ENCODE data around the gene TANC2.

The TANC2 gene

DNA sequence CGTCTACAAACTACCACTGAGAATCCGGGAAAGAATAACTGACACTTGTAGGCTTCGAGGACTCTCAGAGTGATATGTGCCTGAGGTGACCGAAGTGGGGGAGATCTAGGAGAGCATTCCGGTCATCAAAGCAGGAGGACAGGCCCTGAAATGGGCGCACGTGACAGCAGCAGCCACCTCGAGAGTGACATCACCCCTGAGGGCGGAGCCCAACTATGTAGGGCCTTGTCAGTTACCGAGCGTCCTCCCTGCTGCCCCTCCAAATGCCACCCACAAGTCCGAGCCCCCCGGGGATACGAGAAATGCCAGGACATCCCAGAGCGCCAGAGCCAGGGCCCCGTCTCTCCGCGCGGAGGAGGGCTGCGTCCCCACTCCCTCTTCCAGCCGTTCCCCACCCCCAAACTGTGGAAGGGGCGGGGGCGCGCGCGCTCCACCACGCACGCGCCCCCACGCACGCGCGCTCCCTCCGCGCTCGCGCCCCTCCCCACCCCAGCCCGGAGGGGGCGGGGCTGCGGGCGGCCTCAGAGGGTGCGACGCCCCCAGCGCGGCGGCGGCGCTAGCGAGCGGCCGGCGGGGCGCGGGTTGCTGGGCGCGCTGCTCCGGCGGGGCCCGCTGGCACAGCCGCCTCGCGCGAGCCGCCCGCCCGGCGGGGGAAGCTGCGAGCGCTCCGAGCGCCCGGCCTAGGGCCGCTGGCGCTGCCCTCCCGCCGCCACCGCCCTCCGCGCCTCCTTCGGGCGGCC lies at the start of gene TANC2:
TANC2 (plus strand) TSS at position 550 of the 740 bp plus-strand sequence. CDS start 43,325 bp downstream, outside the sequence.
- DNase-seq = peak; percentile 79

DNA sequence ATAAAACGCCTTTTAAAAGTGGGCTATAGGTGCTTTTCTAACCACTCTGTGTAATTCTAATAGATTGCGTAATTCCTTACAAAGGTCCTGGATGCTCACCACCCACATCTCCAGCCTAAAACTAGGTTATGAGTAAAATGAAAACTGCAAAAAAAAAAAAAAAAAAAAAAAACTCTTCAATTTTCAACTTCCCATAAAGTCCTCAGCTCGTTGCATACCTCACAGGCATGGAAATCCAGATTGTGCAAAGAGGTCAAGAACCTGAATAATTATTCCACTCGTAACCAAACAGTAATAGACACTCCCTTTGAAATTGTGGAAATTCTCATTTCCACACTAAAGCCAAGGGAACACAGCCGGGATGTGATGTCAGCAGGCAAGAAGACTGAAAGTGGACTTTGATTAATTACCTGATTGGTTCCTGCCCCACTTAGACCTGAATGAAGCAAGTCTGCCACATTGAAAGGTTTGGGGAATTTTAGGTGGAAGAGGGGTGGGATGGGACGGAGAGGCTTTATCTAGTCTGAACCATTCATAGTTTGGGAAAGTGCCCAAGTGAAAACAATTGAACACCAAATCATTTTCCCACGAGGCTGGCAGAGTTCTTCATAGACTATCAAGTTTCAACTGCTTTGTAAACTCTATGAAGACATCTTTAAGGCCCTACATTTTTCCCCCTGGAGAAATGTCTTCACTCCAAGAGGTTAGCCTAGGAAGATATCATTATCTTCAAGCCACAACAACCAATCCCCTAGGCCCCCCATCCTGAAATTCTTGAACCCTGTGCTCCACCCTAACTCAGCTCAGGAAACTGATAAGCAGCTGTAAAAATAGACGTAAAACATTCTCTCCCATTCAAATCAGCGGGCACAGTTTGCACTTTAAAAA lies 49.1 kb upstream of the TANC2 start:
- DNase-seq = no peak

DNA sequence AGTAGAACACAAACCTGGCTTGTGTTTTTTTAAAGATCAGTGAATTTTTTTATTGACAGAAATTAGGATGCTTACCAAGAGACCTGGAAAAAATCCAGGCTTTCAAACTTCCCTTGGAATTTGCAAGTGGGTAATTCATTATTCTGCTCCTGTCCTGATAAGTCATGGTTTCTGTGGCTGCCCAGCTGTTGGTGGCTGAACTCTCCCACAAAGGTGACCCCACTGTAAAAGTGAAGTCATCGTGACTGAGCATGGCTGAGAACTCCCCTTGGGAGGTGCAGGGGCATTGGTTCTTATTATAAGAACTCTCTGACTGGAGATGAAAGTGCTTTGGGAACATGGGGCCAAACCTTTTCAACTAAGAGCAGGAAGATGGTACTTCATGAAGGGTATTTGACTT lies 46.6 kb upstream of the TANC2 start:
- no peak for DNase-seq

DNA sequence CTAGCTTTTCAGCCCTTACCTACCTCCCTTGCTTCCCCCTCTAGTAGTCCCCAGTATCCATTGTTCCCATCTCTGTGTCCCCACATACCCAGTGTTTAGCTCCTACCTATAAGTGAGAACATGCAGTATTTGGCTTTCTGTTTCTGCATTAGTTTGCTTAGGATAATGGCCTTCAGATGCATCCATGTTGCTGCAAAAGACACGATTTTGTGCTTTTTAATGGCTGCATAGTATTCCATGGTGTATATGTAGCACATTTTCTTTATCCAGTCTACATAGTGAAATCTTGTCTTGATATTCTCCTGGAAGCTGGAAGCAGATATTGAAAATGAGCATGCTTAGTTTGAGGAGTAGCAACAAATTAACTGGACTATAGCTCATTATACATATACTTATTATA lies 45.7 kb upstream of the TANC2 start:
- DNase-seq = no peak

DNA sequence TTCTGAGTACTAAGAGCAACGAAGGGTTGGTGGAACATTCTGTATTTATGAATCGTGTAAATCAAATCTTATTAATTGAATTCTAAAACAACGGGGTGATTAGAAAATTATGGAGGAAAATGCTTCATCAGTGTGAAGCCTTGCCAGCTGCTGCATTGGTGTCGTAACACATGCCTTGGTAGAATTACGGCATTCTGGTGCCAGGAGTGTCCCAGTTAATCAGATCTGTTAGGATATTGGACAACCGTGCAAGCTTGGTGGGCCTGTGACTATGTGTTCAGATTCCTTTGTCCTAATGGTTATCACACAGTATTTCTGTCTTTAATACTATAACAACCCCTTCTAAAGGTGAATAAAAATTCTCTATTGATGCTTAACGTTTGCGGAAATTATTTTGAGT lies 44.2 kb upstream of the TANC2 start:
- DNase-seq = no peak

DNA sequence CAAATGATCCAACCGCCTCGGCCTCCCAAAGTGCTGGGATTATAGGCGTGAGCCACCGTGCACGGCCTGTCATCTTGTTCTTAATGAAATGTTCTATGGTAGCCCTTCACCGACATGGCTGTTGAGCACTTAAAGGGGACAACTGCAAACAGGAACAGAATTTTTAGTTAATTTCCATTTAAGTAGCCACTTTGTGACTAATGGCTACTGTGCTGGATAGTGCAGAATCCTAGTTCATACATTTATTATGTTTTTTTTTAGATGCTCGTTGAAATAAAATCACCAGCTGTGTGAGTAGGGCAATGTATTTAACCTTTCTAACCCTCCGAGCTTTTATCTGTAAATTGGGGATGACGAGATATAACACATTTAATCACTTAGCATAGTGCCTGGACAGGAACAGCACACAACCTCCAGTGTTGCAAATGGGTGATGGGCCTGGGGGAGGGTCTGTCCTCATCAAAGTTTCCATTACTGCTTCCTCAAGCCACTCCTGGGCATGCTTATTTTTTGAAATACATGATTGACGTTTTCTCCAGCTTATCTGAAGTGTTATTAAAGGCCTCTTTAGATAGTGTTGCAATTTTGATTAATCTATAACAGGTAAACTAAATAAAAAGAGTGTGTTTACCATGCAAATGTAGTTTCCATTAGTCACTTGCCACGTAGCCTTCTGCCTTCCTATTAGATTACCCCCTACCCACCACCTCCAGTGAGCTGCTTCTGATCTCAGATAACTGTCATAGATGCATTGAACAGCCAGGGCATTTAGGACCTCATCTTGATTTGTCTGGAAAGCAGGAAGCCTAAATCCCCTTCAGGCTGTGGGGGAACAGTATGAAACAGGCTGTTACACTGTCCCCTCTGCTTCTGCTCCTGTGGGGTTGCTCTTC lies 42.5 kb upstream of the TANC2 start:
- no peak for DNase-seq

DNA sequence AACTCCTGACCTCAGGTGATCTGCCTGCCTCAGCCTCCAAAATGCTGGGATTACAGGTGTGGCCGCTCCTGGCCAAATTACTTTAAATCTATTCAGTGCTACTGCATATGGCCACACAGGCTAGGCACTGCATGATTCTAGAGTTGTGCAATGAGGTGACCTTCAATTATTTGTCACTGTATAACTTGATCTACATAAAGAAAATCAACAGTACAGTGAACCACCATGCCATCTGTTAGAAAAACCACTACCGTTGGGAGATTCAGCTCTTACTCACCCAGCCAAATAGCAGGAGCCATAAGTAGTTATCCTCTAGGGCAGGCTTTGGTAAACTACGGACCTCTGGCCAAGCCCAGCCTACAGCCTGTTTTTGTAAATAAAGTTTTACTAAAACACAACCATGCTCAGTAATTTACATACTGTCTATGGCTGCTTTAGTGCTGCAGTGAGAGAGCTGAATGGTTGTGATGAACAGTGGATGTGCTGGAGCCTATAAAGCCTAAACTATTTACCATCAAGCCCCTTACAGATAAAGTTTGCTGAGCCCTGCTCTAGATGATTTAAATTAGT lies 40.7 kb upstream of the TANC2 start:
- DNase-seq = no peak

DNA sequence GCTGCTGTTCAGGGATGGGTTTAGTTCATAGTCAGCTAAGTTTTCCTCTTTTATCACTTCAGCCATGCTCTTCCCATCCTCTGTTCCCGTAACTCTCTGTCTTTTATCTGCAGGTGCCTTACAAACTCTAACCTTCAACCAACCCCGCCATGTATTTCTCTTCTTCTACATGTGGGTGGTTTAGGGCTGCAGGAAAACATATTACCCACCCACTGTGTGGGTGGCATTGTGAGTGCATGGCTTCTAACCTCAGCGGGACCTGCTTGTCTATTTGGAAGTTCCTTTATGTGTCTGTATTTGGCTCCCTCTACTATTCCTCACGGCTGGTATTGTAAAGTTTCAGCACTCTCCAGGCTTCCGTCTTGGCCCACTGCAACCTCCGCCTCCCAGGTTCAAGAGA lies 39.0 kb upstream of the TANC2 start:
- DNase-seq = no peak

DNA sequence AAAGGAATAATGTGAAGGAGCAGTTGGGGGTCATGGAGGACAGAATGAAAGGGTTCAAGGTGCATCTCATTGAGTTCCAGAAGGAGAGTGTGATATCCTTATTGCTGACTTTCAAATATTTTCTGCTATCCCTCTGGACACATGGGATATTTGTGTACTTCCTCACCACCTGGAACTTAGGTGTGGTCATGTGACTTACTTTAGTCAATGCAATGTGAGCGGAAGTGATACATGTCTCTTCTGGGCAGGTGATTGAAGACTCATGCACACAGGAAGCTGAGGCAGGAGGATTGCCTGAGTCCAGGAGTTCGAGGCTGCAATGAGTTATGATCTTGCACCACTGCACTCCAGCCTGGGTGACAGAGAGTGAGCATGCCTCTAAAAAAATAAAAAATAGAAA lies 36.7 kb upstream of the TANC2 start:
- no peak for DNase-seq

DNA sequence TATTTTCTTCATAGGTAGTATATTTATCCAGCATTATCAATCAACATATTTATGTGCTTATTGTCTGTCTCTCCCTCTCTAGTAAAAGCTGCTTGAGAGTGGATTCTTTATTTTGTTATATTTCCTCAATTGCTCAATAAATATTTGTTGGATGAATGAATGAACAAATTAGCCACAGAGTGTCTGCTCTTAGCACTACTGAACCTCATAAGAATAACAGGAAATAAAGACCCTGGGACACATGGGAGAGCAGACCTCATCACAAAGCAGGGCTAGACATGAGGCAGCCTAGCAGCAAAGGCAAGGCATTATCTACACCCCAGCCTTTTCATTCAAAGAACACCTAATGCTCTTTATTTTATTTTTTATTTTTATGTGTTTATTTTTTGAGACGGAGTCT lies 34.9 kb upstream of the TANC2 start:
- DNase-seq = no peak

DNA sequence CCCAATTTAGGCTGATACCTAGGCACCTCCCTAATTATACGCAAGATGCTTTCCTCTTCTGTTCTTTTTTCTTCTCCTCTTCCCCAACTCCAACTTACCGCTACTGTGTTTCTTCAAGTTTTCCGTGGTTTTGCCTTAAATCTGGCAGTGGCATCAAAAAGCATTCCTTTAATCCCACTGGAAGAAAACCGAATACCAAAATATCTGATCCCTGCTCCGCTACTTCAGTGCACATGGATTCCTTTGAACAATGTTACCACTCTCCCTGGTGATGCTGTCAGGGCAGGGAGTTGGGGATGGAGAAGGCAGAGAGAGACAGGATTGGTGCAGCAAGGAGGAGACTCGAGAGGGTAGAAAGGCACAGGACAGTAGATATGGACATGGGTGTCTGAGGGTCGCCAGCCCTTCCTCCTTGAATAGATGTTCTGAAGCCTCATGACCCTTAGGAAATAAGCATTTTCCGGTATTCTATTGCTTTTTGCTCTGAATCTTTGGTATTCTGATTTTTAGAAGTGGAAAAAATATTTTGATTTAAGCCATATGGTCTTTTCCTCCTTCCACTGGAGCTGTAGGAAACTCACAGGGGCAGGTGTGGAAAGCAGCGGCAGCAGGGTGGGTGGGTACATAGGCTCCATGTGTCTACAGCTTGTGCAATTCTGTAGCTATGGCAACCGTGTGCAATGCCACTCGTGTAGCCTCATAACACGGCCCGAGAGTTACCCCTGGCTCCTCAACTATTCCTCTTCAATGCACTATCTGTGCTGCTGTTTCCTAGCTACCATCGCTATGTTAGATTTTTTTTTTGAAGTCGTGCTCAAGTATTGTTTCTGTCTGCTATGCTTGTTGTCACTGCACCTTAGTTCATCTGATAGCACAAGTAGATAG lies 32.3 kb upstream of the TANC2 start:
- DNase-seq = no peak

DNA sequence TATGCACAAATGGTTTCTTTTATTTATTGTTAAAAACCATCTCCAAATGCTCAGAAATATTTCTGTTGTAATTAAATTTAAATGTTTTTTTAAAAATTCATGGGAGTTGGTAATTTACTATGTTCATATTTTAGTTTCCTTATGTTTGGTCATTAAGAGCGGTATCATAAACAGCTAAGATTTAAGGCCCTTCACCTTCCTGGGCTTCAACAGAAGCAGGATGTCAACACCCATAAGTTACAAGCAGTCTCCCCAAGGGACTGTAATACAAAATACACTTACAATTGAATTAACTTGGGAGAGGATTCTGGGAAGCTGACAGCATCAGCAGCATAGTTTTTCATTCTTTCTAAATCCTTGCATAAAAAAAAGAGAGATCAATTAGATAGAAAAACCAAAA lies 30.9 kb upstream of the TANC2 start:
- DNase-seq = no peak

DNA sequence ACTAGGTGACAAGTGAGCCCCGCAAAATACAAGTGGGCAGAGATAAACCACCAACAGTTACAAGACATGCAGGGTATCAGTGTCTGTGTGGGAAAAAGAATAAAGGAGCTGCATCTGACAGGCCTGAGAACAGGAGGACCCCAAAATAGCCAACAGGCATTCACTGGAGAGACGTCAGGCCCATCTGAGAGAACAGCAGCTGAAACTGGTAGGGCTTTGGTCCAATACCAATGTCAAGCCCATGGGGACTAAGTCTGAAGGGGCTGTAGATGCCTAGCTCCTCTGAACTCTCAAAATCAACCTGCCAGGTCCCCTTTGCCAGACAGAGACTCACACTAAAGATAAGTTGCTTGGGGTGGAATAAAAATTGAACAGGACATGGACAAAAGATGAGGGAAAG lies 30.5 kb upstream of the TANC2 start:
- DNase-seq = no peak

DNA sequence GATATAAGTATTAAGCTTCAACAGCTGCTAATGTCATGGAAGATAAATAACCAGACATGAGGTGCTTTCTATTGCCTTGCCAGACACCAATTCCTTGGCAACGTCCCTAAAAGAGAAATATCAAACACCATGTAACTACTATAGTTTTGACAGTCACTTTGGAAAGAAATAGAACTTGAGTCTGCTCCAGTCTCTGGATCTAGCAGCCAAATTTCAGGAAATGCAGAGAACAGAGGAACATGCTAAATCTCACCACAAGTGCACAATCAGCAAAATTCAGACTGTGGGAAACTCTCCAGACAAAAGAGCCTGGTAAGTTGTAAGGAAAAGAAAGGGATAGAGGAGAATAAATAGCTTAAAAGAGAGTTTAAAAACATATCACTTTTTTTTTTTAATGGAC lies 28.4 kb upstream of the TANC2 start:
- no peak for DNase-seq

DNA sequence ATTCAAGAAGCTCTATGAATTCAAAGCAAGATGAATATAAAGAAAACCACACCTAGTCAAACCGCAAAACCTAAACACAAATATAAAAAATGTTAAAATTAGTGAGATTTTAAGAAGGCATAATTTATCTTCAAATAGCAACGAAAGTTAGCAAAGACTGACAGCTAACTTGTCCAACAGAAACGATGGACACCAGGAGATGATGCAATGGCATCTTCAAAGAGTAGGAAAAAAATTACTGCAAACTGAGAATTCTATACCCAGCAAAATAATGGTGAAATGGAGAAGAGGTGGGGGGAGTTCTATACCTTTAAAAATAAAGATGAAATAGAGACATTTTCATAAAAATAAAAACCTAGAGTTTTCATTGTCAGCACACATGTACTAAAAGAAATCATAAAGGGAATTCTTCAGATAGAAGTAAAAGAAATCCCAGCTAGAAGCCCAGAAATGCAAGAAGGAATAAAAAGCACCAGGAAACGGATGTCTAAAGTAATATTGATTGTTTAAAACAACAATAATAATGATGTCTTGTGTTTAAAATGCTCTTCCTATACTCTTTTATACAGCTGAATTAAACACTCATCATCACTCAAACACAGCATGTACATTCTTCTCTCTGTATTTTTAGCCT lies 24.6 kb upstream of the TANC2 start:
- DNase-seq = no peak

DNA sequence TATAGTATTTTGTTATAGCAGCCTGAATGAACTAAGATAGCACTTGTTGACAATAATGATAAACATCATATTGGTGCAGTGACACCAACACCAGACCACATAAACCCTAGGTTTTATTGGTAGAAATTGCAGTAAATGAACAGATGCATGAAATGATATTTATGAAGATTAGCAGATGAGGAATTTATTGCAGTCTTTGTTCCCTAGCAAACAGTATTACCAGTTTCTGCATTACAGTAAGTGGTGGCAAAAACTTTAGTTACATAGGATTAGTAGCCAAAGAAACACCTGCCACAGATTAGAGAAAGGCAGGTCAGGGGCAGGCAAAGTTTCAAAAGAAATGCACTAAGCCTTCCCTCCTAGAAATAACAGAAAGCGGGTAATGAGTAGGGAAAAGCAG lies 17.7 kb upstream of the TANC2 start:
- DNase-seq = no peak

DNA sequence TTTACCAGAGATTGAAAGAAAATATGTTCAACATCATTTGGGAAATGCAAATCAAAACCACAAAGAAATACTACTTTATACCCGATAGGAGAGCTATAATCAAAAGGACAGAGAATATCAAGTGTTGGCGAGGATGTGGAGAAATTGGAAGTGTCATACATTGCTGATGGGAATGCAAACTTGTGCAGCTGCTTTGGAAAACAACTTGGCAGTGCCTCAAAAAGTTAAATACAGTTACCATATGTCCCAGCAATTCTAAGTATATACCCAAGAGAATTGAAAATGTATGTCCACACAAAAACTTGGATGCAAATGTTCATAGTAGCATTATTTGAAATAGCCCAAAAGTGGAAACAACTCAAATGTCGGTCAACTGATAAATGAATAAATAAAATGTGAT lies 17.0 kb upstream of the TANC2 start:
- no peak for DNase-seq

DNA sequence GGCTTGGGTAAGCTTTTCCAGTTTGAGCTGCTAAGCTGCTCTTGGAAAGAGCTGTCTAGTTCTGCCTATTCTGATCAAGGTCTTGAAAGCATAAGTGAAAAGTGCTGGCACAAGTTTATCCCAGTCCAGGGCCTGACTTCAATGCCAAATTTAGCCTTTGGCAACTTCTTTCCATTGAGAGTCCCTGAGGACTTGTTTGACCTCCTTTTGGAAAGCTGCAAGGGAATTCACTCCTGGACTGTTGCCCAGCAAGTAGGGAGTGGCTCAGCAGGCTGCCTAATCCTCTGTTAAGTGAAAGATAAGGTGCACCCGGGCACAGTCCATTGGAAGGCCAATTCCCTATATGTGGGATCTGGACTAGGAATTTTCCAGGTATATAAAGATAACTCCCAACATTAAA lies 16.0 kb upstream of the TANC2 start:
- DNase-seq = no peak

DNA sequence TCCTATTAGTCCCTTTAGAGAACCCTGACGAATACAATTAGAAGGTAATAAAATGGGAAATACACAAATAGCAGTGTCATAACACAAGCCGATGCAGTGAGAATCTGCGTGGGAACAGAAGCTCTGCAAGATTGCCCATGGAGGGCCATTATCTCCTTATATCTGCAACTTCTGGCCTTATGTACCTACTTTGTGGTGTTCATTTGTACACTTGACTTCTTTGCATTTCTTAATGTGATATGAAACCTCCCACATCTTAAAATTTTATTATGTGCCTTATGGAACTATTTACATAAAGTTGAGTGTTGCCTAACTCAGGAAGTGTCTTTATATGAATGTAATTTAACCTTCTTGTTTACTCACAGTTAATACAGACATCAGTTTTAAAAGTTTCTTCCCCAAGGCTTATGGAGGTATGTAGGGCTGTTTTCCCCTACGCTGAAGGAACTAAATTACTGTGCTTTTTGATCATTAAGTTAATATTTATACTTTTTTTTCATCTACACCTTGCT lies 10.1 kb upstream of the TANC2 start:
- no peak for DNase-seq

DNA sequence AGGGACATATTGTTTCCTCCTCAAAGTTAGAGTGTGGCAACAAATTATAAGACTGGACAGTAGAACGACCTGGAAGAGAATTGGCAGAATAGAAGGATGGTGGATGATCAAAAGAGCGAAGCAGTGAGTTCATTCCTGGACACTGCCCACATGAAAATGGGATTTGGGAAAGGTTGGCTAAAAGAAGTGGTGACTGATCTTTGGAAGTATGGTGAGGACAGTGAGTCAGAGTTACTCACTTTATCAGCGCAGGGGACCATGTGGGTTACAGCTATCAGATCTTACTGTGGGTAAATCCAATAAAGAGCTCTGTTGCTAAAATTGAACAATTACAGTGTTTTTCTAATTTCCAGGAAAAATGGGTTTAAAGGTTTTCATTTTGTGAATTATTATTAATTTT lies 2.7 kb upstream of the TANC2 start:
- no peak for DNase-seq

DNA sequence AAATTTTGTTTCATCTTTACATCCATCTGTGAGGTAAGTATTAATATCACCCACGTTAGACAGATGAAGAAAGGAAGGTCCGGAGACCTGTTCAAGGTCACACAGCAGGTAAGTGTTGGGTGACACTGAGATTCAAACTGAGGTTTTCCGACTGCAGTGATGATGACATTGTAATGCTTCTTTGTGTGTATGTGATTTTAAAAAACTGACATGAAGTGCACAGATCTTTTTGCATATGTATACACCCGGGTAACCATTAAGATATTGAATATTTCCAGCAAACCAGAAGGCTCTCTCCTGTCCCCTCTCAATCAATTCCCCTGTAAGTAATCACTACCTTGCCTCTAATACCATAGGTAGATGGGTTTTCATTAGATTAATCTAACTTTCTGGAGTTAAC lies 1.5 kb upstream of the TANC2 start:
- no peak for DNase-seq

Measured in activated CD8-positive, alpha-beta memory T cell treated with anti-CD3 and anti-CD28 coated beads, Interleukin-2, amount 50 U/mL, for 4 hours (primary cell).